Keratinocyte (primary cell): ENCODE data around the gene RNASE13. TPM values are rescaled to one million over a fixed set of nuclear protein-coding genes. Genes with fewer than 3 reads are reported as not detected.

Experiments
- DNase-seq: peaks from one replicate; pipeline ENCODE4 v3.0.0-alpha.2; 2011; ENCODE audit warnings: low read depth, missing footprints, low spot score
- FAIRE-seq: peaks from 2 replicates; lab custom pipeline; 2011; peaks lifted over from hg19 to GRCh38; lab: Jason Lieb, UNC
- H2AFZ ChIP-seq: 2 replicates; pipeline ENCODE4 v1.6.0; 2012; ENCODE audit warnings: low read length, control low read depth, inconsistent platforms; ENCODE audit not compliant: control insufficient read depth
- H3K27ac ChIP-seq: 2 replicates; pipeline ENCODE4 v1.5.1; 2011; ENCODE audit warnings: low read length; ENCODE audit not compliant: control insufficient read depth, insufficient read depth
- H3K27me3 ChIP-seq: 3 replicates; pipeline ENCODE4 v1.6.0; 2011; ENCODE audit warnings: low read length; ENCODE audit not compliant: control insufficient read depth, insufficient read depth; ENCODE audit errors: extremely low read depth
- H3K36me3 ChIP-seq, 2 experiments: 2 replicates in 1 of 2; 3 replicates in 1 of 2; pipeline ENCODE4 v1.5.1; 2011; ENCODE audit warnings: low read length in 2 of 2, mild to moderate bottlenecking in 1 of 2; ENCODE audit not compliant: control insufficient read depth in 2 of 2, insufficient read depth in 2 of 2; ENCODE audit errors: extremely low read depth in 1 of 2
- H3K4me1 ChIP-seq: 3 replicates; pipeline ENCODE4 v1.5.1; 2011; ENCODE audit warnings: low read length; ENCODE audit not compliant: control insufficient read depth, insufficient read depth; ENCODE audit errors: extremely low read depth
- H3K4me2 ChIP-seq: 3 replicates; pipeline ENCODE4 v1.6.0; 2011; ENCODE audit warnings: low read depth, low read length; ENCODE audit not compliant: control insufficient read depth, insufficient read depth; ENCODE audit errors: extremely low read depth
- H3K4me3 ChIP-seq, 3 experiments: fragments of 200-600 bp in 1 of 3; sonication (generic) in 1 of 3; 2 replicates in 2 of 3; 3 replicates in 1 of 3; pipeline ENCODE4 v1.5.1; 2011 to 2016; ENCODE audit warnings: low read length in 3 of 3, mild to moderate bottlenecking in 3 of 3, control low read depth in 2 of 3, inconsistent platforms in 1 of 3, low read depth in 1 of 3, mixed read lengths in 1 of 3, mixed run types in 1 of 3, moderate library complexity in 1 of 3; ENCODE audit not compliant: control insufficient read depth in 2 of 3, insufficient read depth in 2 of 3; ENCODE audit errors: extremely low read depth in 1 of 3
- H3K79me2 ChIP-seq: 2 replicates; pipeline ENCODE4 v1.6.0; 2012; ENCODE audit warnings: low read length; ENCODE audit not compliant: control insufficient read depth, insufficient read depth
- H3K9ac ChIP-seq: 3 replicates; pipeline ENCODE4 v1.6.0; 2011; ENCODE audit warnings: low read length; ENCODE audit not compliant: control insufficient read depth, insufficient read depth; ENCODE audit errors: extremely low read depth
- H3K9me1 ChIP-seq: 3 replicates; pipeline ENCODE4 v1.6.0; 2011; ENCODE audit warnings: low read length; ENCODE audit not compliant: control insufficient read depth, insufficient read depth; ENCODE audit errors: extremely low read depth
- H3K9me3 ChIP-seq: 2 replicates; pipeline ENCODE4 v1.5.1; 2012; ENCODE audit warnings: low read depth, low read length; ENCODE audit not compliant: control insufficient read depth
- H4K20me1 ChIP-seq: 3 replicates; pipeline ENCODE4 v1.6.0; 2011; ENCODE audit warnings: low read length; ENCODE audit not compliant: control insufficient read depth, insufficient read depth; ENCODE audit errors: extremely low read depth
- EZH2 ChIP-seq: IDR thresholded peaks from one replicate; pipeline ENCODE4 v1.6.1; 2012; ENCODE audit warnings: inconsistent platforms, mild to moderate bottlenecking, low read length, moderate library complexity
- dilution Hi-C: fragments of 300-500 bp; cut with MboI; formaldehyde crosslinking; loops from one replicate; pipeline ENCODE4 v1.7.0; 2020; ENCODE audit warnings: low sequenced_read_pairs; ENCODE audit not compliant: extremely low pct_ligation_motif_present
- polyA plus RNA-seq, 5 experiments: library from polyadenylated mRNA; depleted of rRNA in 3 of 5; stranded (reverse) in 3 of 5; stranded (forward) in 1 of 5; unstranded in 1 of 5; fragments of >200 nt; gene quantifications; 1 replicate in 1 of 5; 2 replicates in 3 of 5; 3 replicates in 1 of 5; pipeline versions ENCODE4 v1.2.1 to v1.2.3, GENCODE V29; 2011 to 2012; ENCODE audit warnings: missing spikeins in 2 of 5, low read depth in 1 of 5, low replicate concordance in 1 of 5
- TF ChIP-seq, protein P1 (sequence below), 3 experiments: IDR thresholded peaks in 1 of 3; conservative IDR thresholded peaks in 1 of 3; optimal IDR thresholded peaks in 1 of 3; 2 replicates in 2 of 3; 3 replicates in 1 of 3; pipeline versions ENCODE3 to v1.5.1; 2011; ENCODE audit warnings: low read length in 3 of 3, mild to moderate bottlenecking in 3 of 3, moderate library complexity in 2 of 3, control low read depth in 1 of 3, inconsistent platforms in 1 of 3; ENCODE audit not compliant: insufficient read depth in 2 of 3; ENCODE audit errors: extremely low read depth in 1 of 3

The RNASE13 gene
- polyA plus RNA-seq, 1 donor (not counting 4 experiments of a cell fraction or from before 2014, with no cell fraction given): not detected

DNA sequence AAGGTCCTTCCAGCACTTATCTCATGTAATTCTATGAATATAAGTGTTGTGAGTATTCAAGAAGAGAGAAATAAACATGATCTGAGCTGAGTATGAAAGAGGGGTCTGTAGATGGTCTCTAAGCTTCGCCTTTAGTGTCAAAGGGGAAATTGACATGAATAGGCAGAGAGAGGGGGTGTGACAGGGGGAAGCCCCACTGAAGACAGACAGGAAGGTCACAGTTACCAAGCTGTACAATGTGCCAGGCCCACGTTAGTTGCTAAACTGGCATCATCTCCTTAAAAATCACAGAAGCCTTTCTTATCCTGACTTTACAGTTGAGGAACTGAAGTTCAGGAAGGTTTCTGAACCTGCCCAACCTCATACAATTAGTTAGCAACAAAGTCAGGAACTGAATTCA is 43.1 kb upstream of the RNASE13 start:
- Histone ChIP-seq H3K79me2 (no peaks in the 10 kb centered on the region), H3K4me1 (no peaks in the 10 kb centered on the region), H3K4me2 (no peak overlapping the region), H3K9me1 (no peaks in the 10 kb centered on the region), H4K20me1 (no peaks in the 10 kb centered on the region), H3K9ac (no peak overlapping the region), H3K4me3 (no peak overlapping the region), H3K9me3 (no peaks in the 10 kb centered on the region), H3K36me3 (peaks cover 8 to 12% of the 10 kb centered on the region in 2 experiments), H2AFZ (no peak overlapping the region), H3K27me3 (no peaks in the 10 kb centered on the region), H3K27ac (no peak overlapping the region)
- no peak for FAIRE-seq
- DNase-seq: no peak
- dilution Hi-C loops: no loop called here
- TF ChIP-seq EZH2: no peak
- TF ChIP-seq, protein P1, sequence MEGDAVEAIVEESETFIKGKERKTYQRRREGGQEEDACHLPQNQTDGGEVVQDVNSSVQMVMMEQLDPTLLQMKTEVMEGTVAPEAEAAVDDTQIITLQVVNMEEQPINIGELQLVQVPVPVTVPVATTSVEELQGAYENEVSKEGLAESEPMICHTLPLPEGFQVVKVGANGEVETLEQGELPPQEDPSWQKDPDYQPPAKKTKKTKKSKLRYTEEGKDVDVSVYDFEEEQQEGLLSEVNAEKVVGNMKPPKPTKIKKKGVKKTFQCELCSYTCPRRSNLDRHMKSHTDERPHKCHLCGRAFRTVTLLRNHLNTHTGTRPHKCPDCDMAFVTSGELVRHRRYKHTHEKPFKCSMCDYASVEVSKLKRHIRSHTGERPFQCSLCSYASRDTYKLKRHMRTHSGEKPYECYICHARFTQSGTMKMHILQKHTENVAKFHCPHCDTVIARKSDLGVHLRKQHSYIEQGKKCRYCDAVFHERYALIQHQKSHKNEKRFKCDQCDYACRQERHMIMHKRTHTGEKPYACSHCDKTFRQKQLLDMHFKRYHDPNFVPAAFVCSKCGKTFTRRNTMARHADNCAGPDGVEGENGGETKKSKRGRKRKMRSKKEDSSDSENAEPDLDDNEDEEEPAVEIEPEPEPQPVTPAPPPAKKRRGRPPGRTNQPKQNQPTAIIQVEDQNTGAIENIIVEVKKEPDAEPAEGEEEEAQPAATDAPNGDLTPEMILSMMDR (optimal IDR thresholded peaks at IDR 0.05 in 1 of 3, IDR thresholded peaks at IDR 0.05 in 1 of 3, conservative IDR thresholded peaks at IDR 0.05 in 1 of 3; ENCODE audit: extremely low read depth in 1 of 3, insufficient read depth in 2 of 3, low read length in 3 of 3): no peak

DNA sequence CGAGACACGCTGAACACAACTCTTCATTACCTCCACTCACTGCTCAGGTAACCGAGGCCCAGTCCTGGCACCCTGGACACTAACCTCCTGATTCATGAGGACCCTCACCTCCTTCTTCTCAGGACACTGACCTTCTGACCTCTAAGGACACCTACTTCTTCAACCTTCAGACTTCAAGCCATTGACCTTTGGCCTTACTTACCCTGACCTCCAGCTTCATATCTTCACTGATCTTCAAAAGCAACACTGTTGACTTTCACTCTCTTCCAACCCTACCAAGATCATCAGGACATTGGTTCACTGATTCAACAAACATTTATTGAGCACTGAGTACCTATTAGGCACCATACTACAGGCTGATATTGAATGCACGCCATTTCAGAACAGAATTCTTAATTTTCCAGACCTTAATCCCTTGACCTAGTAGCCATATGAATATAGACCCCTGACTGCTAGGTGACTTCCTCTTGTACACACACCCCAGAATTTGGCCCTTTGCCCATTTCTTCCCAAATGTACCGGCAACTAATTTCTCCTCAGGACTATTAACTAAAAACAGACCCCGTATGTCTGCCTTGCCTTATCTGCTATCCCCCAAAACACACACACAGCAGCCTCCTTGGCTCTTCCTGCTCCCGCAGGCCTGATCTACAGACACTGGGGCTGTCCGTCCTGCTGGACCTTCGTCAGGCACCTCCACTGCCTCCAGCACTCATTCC is 41.3 kb upstream of the RNASE13 start:
- Histone ChIP-seq H3K4me1 (peaks cover 10% of the 10 kb centered on the region), H3K9me3 (no peaks in the 10 kb centered on the region), H3K9me1 (no peaks in the 10 kb centered on the region), H3K27ac (no peak overlapping the region), H3K79me2 (no peaks in the 10 kb centered on the region), H3K36me3 (peaks cover 8% of the 10 kb centered on the region in 2 experiments), H3K9ac (no peak overlapping the region), H3K4me3 (no peak overlapping the region), H3K27me3 (no peaks in the 10 kb centered on the region), H2AFZ (no peak overlapping the region), H4K20me1 (no peaks in the 10 kb centered on the region), H3K4me2 (no peak overlapping the region)
- FAIRE-seq (no peak), DNase-seq (no peak)
- dilution Hi-C loops: no loop called here
- TF ChIP-seq, protein P1 (optimal IDR thresholded peaks at IDR 0.05 in 1 of 3, IDR thresholded peaks at IDR 0.05 in 1 of 3, conservative IDR thresholded peaks at IDR 0.05 in 1 of 3; ENCODE audit: extremely low read depth in 1 of 3, insufficient read depth in 2 of 3, low read length in 3 of 3): no peak
- TF ChIP-seq EZH2: no peak
